ENCODE data around the gene DDAH1. TPM values are rescaled to one million over a fixed set of nuclear protein-coding genes. Genes with fewer than 3 reads are reported as not detected.

DDAH1 gene
- total and polyA plus RNA-seq, 12 donors, result 2.4 to 84.5 (median 58.4) TPM

DNA sequence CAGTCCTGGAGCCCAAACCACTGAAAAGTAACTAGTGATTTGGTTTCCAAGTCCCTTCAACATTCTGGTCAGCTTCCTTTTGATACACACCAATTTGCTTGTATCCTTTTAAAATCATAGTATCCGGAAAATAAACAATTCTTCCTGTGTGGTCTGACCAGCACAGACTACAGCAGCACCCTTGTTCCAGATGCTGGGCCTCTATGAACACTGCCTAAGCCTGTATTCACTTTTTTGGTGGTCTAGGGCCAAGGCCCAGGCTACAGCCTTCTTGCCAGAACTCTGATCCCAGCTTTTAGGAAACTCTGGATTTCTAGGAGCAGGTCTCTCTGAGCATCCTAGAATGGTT lies 801 bp upstream of the DDAH1 start:
- intact Hi-C loops (cut with DNase I), result no loop called here
- Histone ChIP-seq H3K36me3 (replicated peaks in 1 of 2) (no peaks in the 10 kb centered on the region), H3K27me3 (no peaks in the 10 kb centered on the region), H3K4me1 (replicated peaks in 1 of 2) (peaks cover 0 to 23% of the 10 kb centered on the region in 2 donors), H3K27ac (no peak overlapping the region), H3K9me3 (replicated peaks in 1 of 3) (no peaks in the 10 kb centered on the region), H3K4me3 (peak overlapping the region in 1 of 4 donors; percentile 65)
- DNase-seq, result no peak
- no peak for TF ChIP-seq POLR2A (IDR thresholded peaks at IDR 0.05)
- TF ChIP-seq, protein P1, sequence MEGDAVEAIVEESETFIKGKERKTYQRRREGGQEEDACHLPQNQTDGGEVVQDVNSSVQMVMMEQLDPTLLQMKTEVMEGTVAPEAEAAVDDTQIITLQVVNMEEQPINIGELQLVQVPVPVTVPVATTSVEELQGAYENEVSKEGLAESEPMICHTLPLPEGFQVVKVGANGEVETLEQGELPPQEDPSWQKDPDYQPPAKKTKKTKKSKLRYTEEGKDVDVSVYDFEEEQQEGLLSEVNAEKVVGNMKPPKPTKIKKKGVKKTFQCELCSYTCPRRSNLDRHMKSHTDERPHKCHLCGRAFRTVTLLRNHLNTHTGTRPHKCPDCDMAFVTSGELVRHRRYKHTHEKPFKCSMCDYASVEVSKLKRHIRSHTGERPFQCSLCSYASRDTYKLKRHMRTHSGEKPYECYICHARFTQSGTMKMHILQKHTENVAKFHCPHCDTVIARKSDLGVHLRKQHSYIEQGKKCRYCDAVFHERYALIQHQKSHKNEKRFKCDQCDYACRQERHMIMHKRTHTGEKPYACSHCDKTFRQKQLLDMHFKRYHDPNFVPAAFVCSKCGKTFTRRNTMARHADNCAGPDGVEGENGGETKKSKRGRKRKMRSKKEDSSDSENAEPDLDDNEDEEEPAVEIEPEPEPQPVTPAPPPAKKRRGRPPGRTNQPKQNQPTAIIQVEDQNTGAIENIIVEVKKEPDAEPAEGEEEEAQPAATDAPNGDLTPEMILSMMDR (IDR thresholded peaks at IDR 0.05), result no peak
- WGBS, 4 donors, result 50 to 66% (median 57%) methylated on average over 1 of the region's 1 CpG

DNA sequence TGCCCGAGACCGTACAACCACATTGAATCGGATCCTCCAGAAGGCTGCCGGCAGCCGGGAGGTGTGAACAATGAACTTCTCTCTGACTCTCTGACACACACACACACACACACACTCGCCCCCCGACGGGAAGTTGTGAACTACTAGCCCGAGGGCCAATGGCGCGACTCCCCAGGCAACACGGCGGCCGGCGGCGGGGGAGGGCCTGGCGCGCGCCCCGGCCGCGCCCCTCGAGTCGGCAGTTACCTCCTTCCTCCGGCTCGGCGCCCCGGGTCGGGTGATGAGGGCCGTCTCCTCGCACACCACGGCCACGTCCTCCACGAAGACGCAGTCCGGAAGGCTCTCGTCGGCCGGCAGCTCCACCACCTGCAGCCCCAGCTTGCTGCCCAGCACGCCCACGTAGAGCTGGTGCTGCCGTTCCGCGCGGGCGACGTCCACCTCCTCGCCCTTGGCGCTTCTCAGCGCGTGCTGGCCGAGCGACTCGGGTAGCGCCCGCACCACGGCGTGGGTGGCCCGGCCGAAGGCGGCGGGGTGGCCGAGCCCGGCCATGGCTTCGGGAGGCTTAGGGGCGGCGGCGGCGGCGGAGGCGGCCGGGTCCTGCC lies 361 bp downstream of the DDAH1 start:
- TF ChIP-seq POLR2A (IDR thresholded peaks at IDR 0.05), result no peak
- TF ChIP-seq, protein P1 (IDR thresholded peaks at IDR 0.05), result no peak
- DNase-seq, result peak; percentile 52 to 72 (median 59)
- intact Hi-C loops (cut with DNase I), result loop anchor here in 1 of 2 donors (5.0 kb wide), 1 partner anchor 57 kb away; no protein-coding TSS in a partner anchor
- Histone ChIP-seq H3K36me3 (replicated peaks in 1 of 2) (no peaks in the 10 kb centered on the region), H3K9me3 (replicated peaks in 1 of 3) (no peaks in the 10 kb centered on the region), H3K4me1 (replicated peaks in 1 of 2) (peaks cover 7 to 27% of the 10 kb centered on the region in 2 donors), H3K4me3 (peak overlapping the region; percentile 9 to 65 (median 40)), H3K27me3 (no peaks in the 10 kb centered on the region), H3K27ac (peak overlapping the region in 4 of 5 donors; percentile 48 to 83 (median 73))
- WGBS, 4 donors, result 0 to 4% (median 1%) methylated on average over 16 to 72 of the region's 72 CpGs

DNA sequence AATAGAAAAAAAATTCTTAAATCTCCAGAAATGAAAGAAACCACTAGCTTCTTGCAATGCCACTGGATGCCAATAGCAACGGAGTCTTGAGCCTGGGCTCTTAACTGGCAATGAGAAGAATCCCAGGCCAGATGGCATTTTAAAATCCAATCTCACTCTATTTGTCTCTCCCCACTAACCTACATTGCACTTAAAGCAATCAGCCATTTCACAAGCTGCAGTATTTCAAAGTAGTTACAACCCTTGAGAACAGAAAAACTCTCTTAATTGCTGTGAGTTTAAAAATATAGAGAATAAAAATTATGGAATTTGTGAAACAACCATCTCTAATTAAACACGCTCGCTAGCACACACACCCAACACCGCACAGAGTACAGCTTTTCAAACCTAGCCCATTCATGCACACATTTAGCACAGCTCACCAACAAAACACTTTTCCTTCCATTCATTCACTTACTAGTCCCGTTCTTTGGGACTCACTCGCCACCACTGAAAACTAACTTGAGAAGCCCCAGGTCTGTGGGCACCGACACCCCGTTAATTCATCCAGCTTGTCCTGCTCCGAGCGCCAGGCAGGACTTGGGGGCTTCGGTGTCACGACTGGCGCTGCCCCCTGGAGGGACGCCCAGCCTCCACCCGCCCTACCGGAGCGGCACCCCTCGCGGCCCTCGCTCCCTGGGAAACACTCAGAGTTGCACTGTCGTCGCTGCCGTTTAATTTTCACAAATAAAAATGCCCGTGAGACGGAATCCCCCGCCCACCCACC lies 1.0 kb downstream of the DDAH1 start:
- WGBS, 4 donors, result 4 to 6% (median 5%) methylated on average over 19 to 26 of the region's 26 CpGs
- Histone ChIP-seq H3K4me1 (replicated peaks in 1 of 2) (peaks cover 11 to 33% of the 10 kb centered on the region in 2 donors), H3K27ac (peak overlapping the region in 3 of 5 donors; percentile 70 to 83 (median 76)), H3K4me3 (peak overlapping the region in 3 of 4 donors; percentile 40 to 65 (median 40)), H3K9me3 (replicated peaks in 1 of 3) (no peaks in the 10 kb centered on the region), H3K27me3 (no peaks in the 10 kb centered on the region), H3K36me3 (replicated peaks in 1 of 2) (no peaks in the 10 kb centered on the region)
- intact Hi-C loops (cut with DNase I), result loop anchor here in 1 of 2 donors (5.0 kb wide), 1 partner anchor 57 kb away; no protein-coding TSS in a partner anchor
- TF ChIP-seq, protein P1 (IDR thresholded peaks at IDR 0.05), result no peak
- TF ChIP-seq POLR2A (IDR thresholded peaks at IDR 0.05), result no peak
- no peak for DNase-seq

DNA sequence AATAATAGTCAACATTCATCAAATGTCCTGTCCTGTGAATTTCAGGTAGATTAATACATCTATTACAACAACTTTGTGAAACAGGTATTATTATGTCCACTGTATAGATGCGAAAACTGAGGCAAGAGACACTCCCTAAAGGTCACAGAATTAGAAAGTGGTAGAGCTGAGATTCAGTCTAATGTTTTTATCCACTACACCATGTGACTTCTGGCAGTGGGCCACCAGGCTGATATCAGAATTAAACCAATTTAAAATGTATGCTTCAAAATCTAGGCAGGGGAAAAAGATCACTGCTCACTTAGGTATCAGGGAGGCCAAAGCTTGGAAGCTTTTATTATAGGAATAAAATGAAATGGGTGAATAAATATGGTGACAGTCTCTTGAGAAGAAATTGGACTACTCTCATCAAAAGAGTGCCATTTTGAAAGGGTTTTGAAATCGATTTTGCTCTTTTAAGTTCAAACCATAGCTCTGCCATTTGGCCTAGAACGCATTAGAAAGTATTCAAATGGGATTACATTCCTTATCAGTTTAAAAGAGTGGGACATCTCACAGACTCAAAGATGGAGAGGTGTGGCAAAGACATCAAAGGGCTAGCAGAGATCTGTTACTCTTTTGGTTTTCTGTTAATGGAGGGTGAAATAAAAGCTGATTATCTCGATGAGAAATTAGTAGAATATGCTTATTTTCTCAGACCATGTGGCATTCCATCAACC lies 1.9 kb downstream of the DDAH1 start:
- Histone ChIP-seq H3K9me3 (replicated peaks in 1 of 3) (no peaks in the 10 kb centered on the region), H3K27ac (peak overlapping the region in 1 of 5 donors; percentile 13), H3K4me1 (replicated peaks in 1 of 2) (peaks cover 16 to 38% of the 10 kb centered on the region in 2 donors), H3K36me3 (replicated peaks in 1 of 2) (no peaks in the 10 kb centered on the region), H3K4me3 (no peak overlapping the region), H3K27me3 (no peaks in the 10 kb centered on the region)
- intact Hi-C loops (cut with DNase I), result loop anchor here in 1 of 2 donors (5.0 kb wide), 1 partner anchor 56 kb away; no protein-coding TSS in a partner anchor
- DNase-seq, result no peak
- no peak for TF ChIP-seq POLR2A (IDR thresholded peaks at IDR 0.05)
- TF ChIP-seq, protein P1 (IDR thresholded peaks at IDR 0.05), result no peak
- 78 to 89% (median 83%) methylated on average over 4 of the region's 4 CpGs for WGBS, 4 donors
